ENCODE measurements around the gene ZSCAN12. TPM values are rescaled to one million over a fixed set of nuclear protein-coding genes. Genes with fewer than 3 reads are reported as not detected.

ZSCAN12 gene
- total RNA-seq, 1 experiment from 2014 or later = 4.7 TPM

DNA sequence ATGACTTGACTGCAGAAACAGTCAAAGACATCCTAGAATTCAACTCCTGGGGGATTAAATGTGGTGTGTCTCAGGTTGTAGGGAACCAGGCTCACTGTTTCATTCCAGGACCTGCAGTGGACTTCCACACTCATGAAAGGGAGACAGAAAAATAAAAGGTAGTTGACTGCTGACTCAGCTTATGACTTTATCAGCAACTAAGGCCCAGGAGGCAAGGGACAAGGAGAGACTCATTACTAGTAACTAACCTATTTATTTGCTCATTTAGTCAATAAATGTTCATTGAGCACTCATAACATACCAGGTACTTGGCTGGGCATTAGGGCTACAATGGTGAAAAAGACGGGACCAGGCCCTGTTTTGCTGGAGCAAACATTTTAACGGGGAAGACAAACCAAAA, 66.5 kb downstream of the ZSCAN12 start:
- peaks cover 10% of the 10 kb centered on the region for H3K9me3 Mint-ChIP-seq (ENCODE audit: low read depth, unreplicated experiment)
- no peaks in the 10 kb centered on the region for H3K27me3 Mint-ChIP-seq (ENCODE audit: unreplicated experiment)
- H3K36me3 Mint-ChIP-seq (ENCODE audit: insufficient read depth, unreplicated experiment) = no peaks in the 10 kb centered on the region
- no peak for DNase-seq
- H3K4me1 Mint-ChIP-seq (ENCODE audit: low read depth, unreplicated experiment) = peaks cover 9% of the 10 kb centered on the region
- intact Hi-C loops (cut with micrococcal nuclease; ENCODE audit: unreplicated experiment) = no loop called here
- no peak overlapping the region for H3K4me3 Mint-ChIP-seq (ENCODE audit: low read depth, unreplicated experiment)
- TF ChIP-seq CTCF (IDR thresholded peaks at IDR 0.05; ENCODE audit: unreplicated experiment) = no peak
- CTCF ChIA-PET = no interaction called here
- TSS peak; percentile 0 for BruUV-seq (replicated peaks)
- H3K27ac Mint-ChIP-seq (ENCODE audit: unreplicated experiment) = no peak overlapping the region

DNA sequence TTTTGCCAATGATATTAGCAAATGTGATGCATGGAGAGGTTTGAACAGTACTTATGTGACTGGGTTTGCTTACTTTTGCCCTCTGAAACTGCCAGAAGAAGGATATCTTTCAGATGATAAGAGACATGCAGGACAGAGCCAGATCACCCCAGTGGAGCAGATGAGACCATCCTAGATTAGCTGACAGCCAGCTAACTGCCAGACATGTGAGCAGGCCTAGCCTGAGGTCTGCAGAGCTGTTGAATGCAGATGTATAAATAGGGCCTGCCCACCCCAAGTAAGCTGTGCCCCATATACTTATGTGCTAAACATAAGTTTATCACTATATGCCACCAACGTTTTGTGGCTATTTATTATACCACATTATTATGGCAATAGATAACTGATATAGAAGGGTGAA, 69.5 kb downstream of the ZSCAN12 start:
- no TSS peak for BruUV-seq (replicated peaks)
- Mint-ChIP-seq H3K36me3 (ENCODE audit: insufficient read depth, unreplicated experiment) (no peaks in the 10 kb centered on the region), H3K27ac (ENCODE audit: unreplicated experiment) (no peak overlapping the region), H3K4me3 (ENCODE audit: low read depth, unreplicated experiment) (no peak overlapping the region), H3K4me1 (ENCODE audit: low read depth, unreplicated experiment) (peaks cover 9% of the 10 kb centered on the region), H3K27me3 (ENCODE audit: unreplicated experiment) (no peaks in the 10 kb centered on the region), H3K9me3 (ENCODE audit: low read depth, unreplicated experiment) (peaks cover 22% of the 10 kb centered on the region)
- intact Hi-C loops (cut with micrococcal nuclease; ENCODE audit: unreplicated experiment) = no loop called here
- no peak for TF ChIP-seq CTCF (IDR thresholded peaks at IDR 0.05; ENCODE audit: unreplicated experiment)
- CTCF ChIA-PET = no interaction called here
- no peak for DNase-seq

Other genes with a start within 250 kb of the ZSCAN12 start
- 24.6 and 25.8 TPM in 2 replicates for gene ZSCAN9, start 174.5 kb downstream of the ZSCAN12 start, total RNA-seq (2022)
- 6.1 and 6.7 TPM in 2 replicates for gene ZKSCAN4, start 147.5 kb downstream of the ZSCAN12 start, total RNA-seq (2022)
- not detected in 2 replicates for gene NKAPL, start 140.4 kb downstream of the ZSCAN12 start, total RNA-seq (2022)
- gene ZSCAN26, start 132.6 kb downstream of the ZSCAN12 start, total RNA-seq (2022) = 13.1 and 14.2 TPM in 2 replicates
- 3.1 and 4.9 TPM in 2 replicates for gene PGBD1, start 118.2 kb downstream of the ZSCAN12 start, total RNA-seq (2022)
- gene ZSCAN31, start 63.6 kb downstream of the ZSCAN12 start, total RNA-seq (2022) = 4.9 and 5.8 TPM in 2 replicates
- gene ZKSCAN3, start 49.8 kb downstream of the ZSCAN12 start, total RNA-seq (2022) = 7.3 and 7.8 TPM in 2 replicates
- 1.8 and 3.7 TPM in 2 replicates for gene ZSCAN23, start 43.7 kb upstream of the ZSCAN12 start, total RNA-seq (2022)
- not detected in 2 replicates for gene GPX6, start 116.0 kb upstream of the ZSCAN12 start, total RNA-seq (2022)
- not detected in 2 replicates for gene GPX5, start 126.1 kb upstream of the ZSCAN12 start, total RNA-seq (2022)

All from Calu3 (cell line).